T-helper 22 cell (primary cell): ENCODE results near the gene IFNA16.
"Not testable (repeated sequence)": the region's sequence is repeated elsewhere in the genome, so short reads cannot be mapped to it uniquely, and the experiment has no call there.

ENCODE experiments used
- DNase-seq: peaks from one replicate; pipeline ENCODE4 v3.0.0-alpha.2; 2020; ENCODE audit warnings: low read depth

The IFNA16 gene

GRCh38 chr9:21217211-21217610 lies at the start of gene IFNA16:
Gene IFNA16 (minus strand): TSS chr9:21217311. CDS start chr9:21217305, 6 bp downstream.
- not testable (repeated sequence) for DNase-seq

GRCh38 chr9:21265421-21266189 lies 48.5 kb upstream of the IFNA16 start:
- no peak for DNase-seq

GRCh38 chr9:21255538-21256212 lies 38.6 kb upstream of the IFNA16 start:
- DNase-seq: no peak

- DNase-seq: no peak
Observed at GRCh38 chr9:21252721-21253547, 35.8 kb upstream of the IFNA16 start.

- DNase-seq: no peak
Observed at GRCh38 chr9:21251638-21252037, 34.5 kb upstream of the IFNA16 start.

GRCh38 chr9:21251190-21251589 lies 34.1 kb upstream of the IFNA16 start:
- no peak for DNase-seq

GRCh38 chr9:21244836-21245235 lies 27.7 kb upstream of the IFNA16 start:
- no peak for DNase-seq

- DNase-seq: no peak
Observed at GRCh38 chr9:21239911-21240310, 22.8 kb upstream of the IFNA16 start, which contains the start of gene IFNA14. Gene IFNA14 (minus strand): TSS chr9:21240005. CDS start chr9:21239935, 70 bp downstream.

- not testable (repeated sequence) for DNase-seq
Observed at GRCh38 chr9:21236360-21236714, 19.2 kb upstream of the IFNA16 start.

- not testable (repeated sequence) for DNase-seq
Observed at GRCh38 chr9:21235468-21236359, 18.6 kb upstream of the IFNA16 start.

GRCh38 chr9:21234153-21234687 lies 17.1 kb upstream of the IFNA16 start:
- DNase-seq: no peak

- no peak for DNase-seq
Observed at GRCh38 chr9:21233258-21233657, 16.1 kb upstream of the IFNA16 start.

- no peak for DNase-seq
Observed at GRCh38 chr9:21228122-21228521, 11.0 kb upstream of the IFNA16 start, which contains the start of gene IFNA17. Gene IFNA17 (minus strand): TSS chr9:21228222. CDS start chr9:21228173, 49 bp downstream.

GRCh38 chr9:21213411-21214326 lies 3.4 kb downstream of the IFNA16 start:
- not testable (repeated sequence) for DNase-seq

- DNase-seq: not testable (repeated sequence)
Observed at GRCh38 chr9:21212160-21212559, 5.0 kb downstream of the IFNA16 start.

GRCh38 chr9:21210782-21211181 lies 6.3 kb downstream of the IFNA16 start:
- not testable (repeated sequence) for DNase-seq

GRCh38 chr9:21210311-21210710 lies 6.8 kb downstream of the IFNA16 start:
- DNase-seq: no peak

- DNase-seq: not testable (repeated sequence)
Observed at GRCh38 chr9:21207043-21207442, 10.1 kb downstream of the IFNA16 start, which contains the start of gene IFNA10. Gene IFNA10 (minus strand): TSS chr9:21207143. CDS start chr9:21207097, 46 bp downstream.

GRCh38 chr9:21205204-21205603 lies 11.9 kb downstream of the IFNA16 start:
- no peak for DNase-seq

- DNase-seq: not testable (repeated sequence)
Observed at GRCh38 chr9:21202105-21202504, 15.0 kb downstream of the IFNA16 start, which contains the start of gene IFNA7. Gene IFNA7 (minus strand): TSS chr9:21202205. CDS start chr9:21202165, 40 bp downstream.
